ENCODE results near the gene GMDS.

- TF ChIP-seq CTCF (IDR thresholded peaks at IDR 0.05; ENCODE audit: low read depth, low read length): no peak
- TF ChIP-seq EZH2phosphoT487 (IDR thresholded peaks at IDR 0.05; ENCODE audit: low read depth): no peak
These were observed 651.5 kb downstream of the GMDS start for GRCh38 chr6:1593958-1594314.

All from OCI-LY3 (cell line).